ENCODE results near the gene FKBP6.
"Not testable (repeated sequence)": the region's sequence is repeated elsewhere in the genome, so short reads cannot be mapped to it uniquely, and the experiment has no call there.

Gene FKBP6

DNA sequence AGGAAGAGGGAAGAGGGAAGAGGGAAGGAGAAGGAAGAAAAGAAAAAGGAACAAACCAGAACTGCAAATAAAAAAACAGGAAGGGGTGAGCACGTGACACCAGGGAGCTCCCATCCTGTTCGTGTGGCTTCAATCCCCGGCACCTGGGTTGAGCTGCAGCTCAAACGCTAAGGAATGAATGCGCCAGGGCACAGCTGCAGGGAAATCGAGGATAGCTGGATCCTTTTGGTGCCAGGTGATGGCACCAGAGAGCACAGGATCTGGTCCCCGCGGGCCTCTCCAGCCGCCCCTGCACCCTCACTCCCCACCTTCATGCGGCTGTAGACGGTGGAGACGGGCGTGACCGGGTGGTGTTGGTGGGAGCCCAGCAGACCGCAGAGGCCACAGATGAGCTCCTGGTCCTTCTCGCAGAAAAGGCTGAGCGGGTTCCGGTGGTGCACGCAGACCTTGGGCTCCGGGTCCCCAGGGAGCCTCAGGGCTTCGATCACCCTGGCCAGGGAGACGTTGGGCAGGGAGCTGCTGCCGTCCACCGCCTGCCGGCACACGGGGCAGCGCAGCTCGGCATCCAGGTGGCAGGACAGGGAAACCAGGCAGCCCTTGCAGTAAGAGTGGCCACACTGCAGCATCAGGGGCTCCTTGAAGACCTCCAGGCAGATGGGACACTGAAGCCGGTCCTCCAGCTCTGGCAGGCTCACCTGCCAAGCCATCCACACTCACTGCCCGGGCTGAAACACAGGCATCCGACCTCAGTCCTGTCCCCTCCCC is 3.7 kb upstream of the FKBP6 start:
- DNase-seq (ENCODE audit: low spot score): not testable (repeated sequence)

DNA sequence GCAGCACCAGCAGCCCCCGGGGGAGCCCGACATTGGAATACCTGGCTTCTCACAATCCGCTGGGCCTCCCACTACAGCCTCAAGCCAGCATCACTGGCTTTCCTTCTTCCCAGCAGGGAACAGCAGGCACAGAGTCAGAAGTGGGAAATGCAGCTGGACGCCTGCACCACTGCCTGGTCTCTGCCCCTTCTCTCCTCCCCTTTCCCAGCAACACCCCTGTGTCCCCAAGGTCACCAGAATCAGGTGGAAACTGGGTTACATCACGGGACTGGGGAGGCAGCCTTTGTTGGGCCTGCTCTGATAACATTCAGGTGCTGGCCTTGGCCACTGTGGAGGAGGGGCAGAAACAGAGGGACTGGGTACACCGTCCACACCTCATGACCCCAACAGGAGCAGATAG is 2.5 kb upstream of the FKBP6 start:
- not testable (repeated sequence) for DNase-seq (ENCODE audit: low spot score)

DNA sequence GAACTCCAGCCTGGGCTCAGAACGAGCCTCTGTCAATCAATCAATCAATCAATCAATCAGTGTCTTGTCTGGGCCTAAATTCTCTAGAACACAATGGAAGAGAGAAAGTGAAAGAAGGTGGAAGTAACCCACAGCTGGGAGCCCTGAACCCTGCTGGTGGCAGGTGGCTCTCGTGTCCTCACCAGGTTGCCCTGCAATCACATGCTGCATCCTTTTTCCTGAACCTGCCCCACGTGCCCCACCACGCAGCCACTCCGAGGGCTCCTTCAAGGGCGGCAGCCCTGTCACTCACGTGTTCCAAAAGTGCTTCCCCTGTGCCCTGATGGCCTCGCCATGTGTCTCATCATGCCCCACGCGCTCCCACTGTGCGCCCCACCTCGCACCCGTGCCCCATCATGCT is 512 bp upstream of the FKBP6 start:
- not testable (repeated sequence) for DNase-seq (ENCODE audit: low spot score)

DNA sequence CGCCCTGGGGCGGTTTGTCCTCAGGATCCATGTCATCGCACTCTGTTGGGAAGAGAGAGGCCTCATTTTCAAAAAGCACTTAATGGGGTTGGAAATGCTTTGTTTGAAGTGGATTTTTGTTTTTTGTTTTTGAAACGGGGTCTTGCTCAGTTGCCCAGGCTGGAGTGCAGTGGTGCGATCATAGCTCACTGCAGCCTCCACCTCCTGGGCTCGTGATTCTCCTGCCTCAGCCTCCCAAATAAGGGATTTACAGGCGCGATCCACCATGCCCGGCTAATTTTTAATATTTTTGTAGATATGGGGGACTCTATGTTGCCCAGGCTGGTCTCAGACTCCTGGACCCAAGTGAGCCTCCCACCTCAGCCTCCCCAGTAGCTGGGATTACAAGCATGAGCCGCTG is 735 bp downstream of the FKBP6 start:
- no peak for DNase-seq (ENCODE audit: low spot score)

DNA sequence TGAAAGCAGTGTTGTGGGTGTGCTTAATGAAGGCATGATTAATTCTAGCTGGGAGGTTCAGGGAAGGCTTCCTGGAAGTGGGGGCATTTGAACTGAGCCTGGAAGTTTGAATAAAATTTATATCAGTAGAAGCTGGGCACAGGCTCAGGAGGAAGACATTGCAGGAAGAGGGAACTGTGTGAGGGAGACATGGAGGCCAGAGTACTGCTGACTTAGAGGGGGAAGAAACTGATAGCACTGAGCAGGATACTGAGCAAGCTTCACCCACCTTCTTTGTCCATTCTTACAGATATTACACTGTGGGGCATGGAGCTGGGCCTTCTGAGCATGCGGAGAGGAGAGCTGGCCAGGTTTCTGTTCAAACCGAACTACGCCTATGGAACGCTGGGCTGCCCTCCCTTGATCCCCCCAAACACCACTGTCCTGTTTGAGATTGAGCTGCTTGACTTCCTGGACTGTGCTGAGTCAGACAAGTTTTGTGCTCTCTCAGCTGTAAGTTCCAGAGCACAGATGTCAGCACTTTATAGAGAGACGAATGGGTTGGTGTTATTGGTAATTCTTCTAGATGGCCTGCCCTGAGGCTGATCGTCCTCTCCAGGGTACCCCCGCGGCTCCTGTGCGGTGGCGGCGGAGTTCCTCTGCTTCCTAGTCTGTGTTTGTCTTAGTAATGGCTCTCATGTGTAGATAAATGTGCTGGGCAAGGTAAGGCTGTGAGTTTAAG is 2.1 kb downstream of the FKBP6 start:
- DNase-seq (ENCODE audit: low spot score): no peak

DNA sequence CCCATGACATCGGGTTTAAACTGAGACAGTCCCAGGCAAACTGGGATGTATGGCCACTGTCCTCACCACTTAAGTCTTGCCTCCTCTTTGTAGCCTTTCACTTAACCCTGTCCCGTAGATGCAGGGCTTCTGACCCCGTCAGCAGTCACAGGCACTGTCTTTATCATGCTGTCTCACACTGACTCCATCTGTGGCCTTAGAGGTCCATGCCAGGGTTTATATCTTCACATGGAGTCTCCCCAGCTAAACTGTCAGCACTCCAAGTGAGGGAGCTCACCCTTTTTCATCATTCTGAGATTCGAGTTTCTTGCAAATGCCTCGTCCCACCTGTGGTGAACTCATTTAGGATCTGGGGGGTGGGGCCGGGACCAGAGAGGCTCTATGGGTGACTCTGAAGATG is 2.8 kb downstream of the FKBP6 start:
- DNase-seq (ENCODE audit: low spot score): no peak

DNA sequence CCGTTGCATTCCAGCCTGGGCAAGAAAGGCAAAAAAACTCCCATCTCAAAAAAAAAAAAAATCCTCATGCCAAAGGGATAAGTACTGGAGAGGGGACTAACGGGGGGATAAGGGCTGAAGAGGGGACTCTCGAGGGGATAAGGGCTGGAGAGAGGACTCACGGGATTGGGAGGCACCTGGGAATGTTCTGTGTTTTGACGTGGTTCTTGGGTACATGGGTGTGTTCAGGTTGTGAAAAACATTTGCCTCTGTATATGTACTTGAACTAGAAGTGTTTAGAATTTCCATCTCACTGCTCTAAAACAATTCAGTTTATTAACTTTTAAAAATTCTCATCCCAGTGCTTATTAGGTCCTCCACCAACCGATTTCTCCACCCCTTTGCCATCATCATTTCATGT is 4.5 kb downstream of the FKBP6 start:
- no peak for DNase-seq (ENCODE audit: low spot score)

DNA sequence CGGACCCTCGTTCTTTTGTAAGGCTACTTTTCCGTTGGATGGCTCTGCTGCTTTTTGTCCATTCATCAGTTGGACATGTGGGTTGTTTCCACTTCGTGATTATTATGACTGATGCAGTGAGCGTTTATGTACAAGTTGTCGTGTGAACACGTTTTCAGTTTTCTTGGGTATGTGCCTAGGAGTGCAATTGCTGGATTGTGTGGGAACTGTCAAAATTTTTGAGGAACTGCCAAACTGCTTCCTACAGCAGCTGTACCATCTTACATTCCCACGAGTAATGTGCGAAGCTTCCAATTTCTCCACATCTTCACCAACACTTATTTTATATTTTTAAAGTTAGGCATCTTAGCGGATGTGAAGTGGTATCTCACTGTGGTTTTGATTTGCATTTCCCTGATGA is 10.4 kb downstream of the FKBP6 start:
- no peak for DNase-seq (ENCODE audit: low spot score)

DNA sequence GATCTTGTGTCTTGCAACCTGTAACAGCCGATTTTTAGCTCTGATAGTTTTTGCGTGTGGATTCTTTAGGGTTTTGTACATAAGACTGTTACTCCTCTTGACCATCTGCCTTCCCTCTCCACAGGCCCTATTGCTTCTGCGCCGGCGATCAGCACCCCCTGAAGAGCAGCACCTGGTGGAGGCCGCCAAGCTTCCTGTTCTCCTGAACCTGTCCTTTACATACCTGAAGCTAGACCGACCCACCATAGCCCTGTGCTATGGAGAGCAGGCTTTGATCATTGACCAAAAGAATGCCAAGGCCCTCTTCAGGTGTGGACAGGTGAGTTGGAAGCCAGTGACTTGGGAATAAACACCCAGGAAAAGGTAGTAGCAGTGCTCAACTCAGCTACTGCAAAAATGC is 12.6 kb downstream of the FKBP6 start:
- DNase-seq (ENCODE audit: low spot score): no peak

GRCh38 chr7:73341877-73342276 is 13.9 kb downstream of the FKBP6 start:
- DNase-seq (ENCODE audit: low spot score): no peak

- DNase-seq (ENCODE audit: low spot score): no peak
Measured at GRCh38 chr7:73342645-73343044, 14.7 kb downstream of the FKBP6 start.

- DNase-seq (ENCODE audit: low spot score): no peak
Measured at GRCh38 chr7:73343671-73344380, 15.9 kb downstream of the FKBP6 start.

GRCh38 chr7:73345538-73345937 is 17.6 kb downstream of the FKBP6 start:
- DNase-seq (ENCODE audit: low spot score): no peak

GRCh38 chr7:73345951-73346350 is 18.0 kb downstream of the FKBP6 start:
- DNase-seq (ENCODE audit: low spot score): no peak

DNA sequence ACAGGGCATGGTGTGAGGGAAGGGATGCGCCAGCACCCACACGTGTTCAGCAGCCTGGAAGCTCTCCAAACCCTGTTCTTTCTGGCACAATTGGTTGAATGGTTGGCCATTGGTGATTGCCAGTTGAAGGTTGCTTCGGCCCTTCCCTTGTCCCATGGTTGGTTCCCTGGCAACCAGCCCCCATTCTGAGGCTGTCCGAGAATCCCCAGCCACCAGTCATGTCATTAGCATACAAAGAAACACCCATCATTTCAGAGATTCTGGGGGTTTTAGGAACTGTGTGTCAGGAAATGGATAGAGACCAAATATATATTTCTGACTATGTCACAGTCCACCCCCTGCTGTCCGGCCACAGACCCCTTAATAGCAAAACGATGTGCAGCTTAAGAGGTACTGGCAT is 21.8 kb downstream of the FKBP6 start:
- DNase-seq (ENCODE audit: low spot score): no peak

- no peak for DNase-seq (ENCODE audit: low spot score)
Measured at GRCh38 chr7:73350306-73351068, 22.5 kb downstream of the FKBP6 start.

- DNase-seq (ENCODE audit: low spot score): no peak
Measured at GRCh38 chr7:73351447-73352167, 23.6 kb downstream of the FKBP6 start.

GRCh38 chr7:73352784-73353183 is 24.8 kb downstream of the FKBP6 start:
- no peak for DNase-seq (ENCODE audit: low spot score)

GRCh38 chr7:73353243-73353642 is 25.3 kb downstream of the FKBP6 start:
- DNase-seq (ENCODE audit: low spot score): no peak

- DNase-seq (ENCODE audit: low spot score): no peak
Measured at GRCh38 chr7:73354196-73354595, 26.2 kb downstream of the FKBP6 start.

DNA sequence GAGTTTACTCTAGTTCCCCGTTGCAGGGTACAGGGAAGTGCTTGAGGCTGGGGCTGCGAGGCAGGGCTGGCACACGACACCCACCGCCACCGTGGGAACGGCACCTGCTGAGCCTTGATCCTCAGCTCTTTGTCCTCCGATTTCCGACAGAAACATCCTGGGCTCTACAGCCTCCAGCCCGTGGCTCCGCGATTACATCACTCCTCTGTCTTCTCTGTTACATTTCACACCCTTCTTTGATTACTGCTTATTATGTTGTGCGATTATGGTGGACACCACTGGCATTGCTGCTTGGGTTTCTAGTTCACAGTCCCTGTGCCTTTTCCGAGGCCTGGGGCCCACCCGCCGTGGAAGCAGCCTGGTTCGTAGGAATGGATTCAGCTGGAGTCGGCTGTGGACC is 26.9 kb downstream of the FKBP6 start:
- DNase-seq (ENCODE audit: low spot score): no peak

GRCh38 chr7:73356159-73356558 is 28.2 kb downstream of the FKBP6 start:
- no peak for DNase-seq (ENCODE audit: low spot score)
